B cell (primary cell): Measurements from ENCODE around the gene SLC4A5. TPM values are rescaled to one million over a fixed set of nuclear protein-coding genes. Genes with fewer than 3 reads are reported as not detected.

Source experiments
- ATAC-seq: fragments of 200-7000 bp; cut with Tn5 transposase; one replicate; pipeline ENCODE4 v1.10.0; 2021; ENCODE audit warnings: low read depth, mild to moderate bottlenecking, moderate number of reproducible peaks, moderate library complexity
- CTCF ChIA-PET: fragments of 350-600 bp; sonication (Branson Sonifier 250); formaldehyde crosslinking; loops from one replicate; lab custom pipeline; 2021; ENCODE audit warnings: antibody characterized with exemption, inconsistent platforms; lab: Charles Lee
- POLR2A ChIA-PET: fragments of 350-600 bp; sonication (Branson Sonifier 250); formaldehyde crosslinking; loops from one replicate; lab custom pipeline; 2021; ENCODE audit warnings: antibody characterized with exemption; lab: Charles Lee
- DNase-seq: peaks from one replicate; pipeline ENCODE4 v3.0.0; 2013
- H2AFZ ChIP-seq: 2 replicates; pipeline ENCODE4 v1.6.1; 2012; ENCODE audit warnings: mild to moderate bottlenecking, low read depth, low read length; ENCODE audit not compliant: insufficient read depth, poor library complexity, severe bottlenecking
- H3K27ac ChIP-seq, 2 donors: 1 replicate in 1 of 2; 2 replicates in 1 of 2; pipeline ENCODE4 v1.5.1; 2012 to 2013; ENCODE audit warnings: low read length in 2 of 2, mild to moderate bottlenecking in 2 of 2, moderate library complexity in 1 of 2
- H3K27me3 ChIP-seq, 4 experiments: fragments of 200-600 bp in 1 of 4; sonication (generic) in 1 of 4; replicated peaks in 1 of 4; 1 replicate in 2 of 4; 2 replicates in 2 of 4; pipeline versions ENCODE4 v1.6.1 to v1.7.0; 2013 to 2016; ENCODE audit warnings: low read length in 3 of 4, mild to moderate bottlenecking in 2 of 4, mixed read lengths in 1 of 4, moderate library complexity in 1 of 4; ENCODE audit not compliant: insufficient read depth in 4 of 4, control insufficient read depth in 3 of 4; ENCODE audit errors: control extremely low read depth in 1 of 4
- H3K36me3 ChIP-seq, 2 experiments: replicated peaks in 1 of 2; 1 replicate in 1 of 2; 2 replicates in 1 of 2; pipeline versions ENCODE4 v1.6.1 to v1.7.1; 2013; ENCODE audit warnings: low read length in 1 of 2; ENCODE audit not compliant: insufficient read depth in 2 of 2, control insufficient read depth in 1 of 2; ENCODE audit errors: control extremely low read depth in 1 of 2, extremely low read depth in 1 of 2
- H3K4me1 ChIP-seq, 2 donors: fragments of 200-600 bp in 1 of 2; sonication (generic) in 1 of 2; 1 replicate in 1 of 2; 2 replicates in 1 of 2; pipeline versions ENCODE4 v1.5.1 to v1.6.1; 2013 to 2017; ENCODE audit warnings: low read length in 2 of 2; ENCODE audit not compliant: control insufficient read depth in 2 of 2, insufficient read depth in 2 of 2
- H3K4me2 ChIP-seq: replicated peaks from 2 replicates; pipeline ENCODE3; 2012; ENCODE audit warnings: mild to moderate bottlenecking, low read depth, low read length; ENCODE audit not compliant: poor library complexity, severe bottlenecking
- H3K4me3 ChIP-seq, 5 experiments: fragments of 200-600 bp in 1 of 5; sonication (generic) in 1 of 5; 1 replicate in 3 of 5; 2 replicates in 2 of 5; pipeline versions ENCODE4 v1.5.1 to v1.7.0; 2011 to 2016; ENCODE audit warnings: low read length in 4 of 5, mild to moderate bottlenecking in 4 of 5, low read depth in 2 of 5, control low read depth in 1 of 5, moderate library complexity in 1 of 5; ENCODE audit not compliant: insufficient read depth in 1 of 5; ENCODE audit errors: control extremely low read depth in 1 of 5, extremely low read depth in 1 of 5
- H3K79me2 ChIP-seq: fragments of 200-600 bp; sonication (generic); one replicate; pipeline ENCODE4 v1.6.0; 2016; ENCODE audit warnings: low read length; ENCODE audit not compliant: control insufficient read depth, insufficient read depth
- H3K9ac ChIP-seq: fragments of 200-600 bp; sonication (generic); 2 replicates; pipeline ENCODE4 v1.6.1; 2017; ENCODE audit warnings: mild to moderate bottlenecking, low read length, moderate library complexity
- H3K9me3 ChIP-seq, 3 donors: one replicate each; pipeline versions ENCODE4 v1.6.1 to v1.7.1; 2013; ENCODE audit warnings: low read length in 2 of 3; ENCODE audit not compliant: control insufficient read depth in 2 of 3, insufficient read depth in 1 of 3; ENCODE audit errors: control extremely low read depth in 1 of 3
- H4K20me1 ChIP-seq: 2 replicates; pipeline ENCODE4 v1.6.0; 2012; ENCODE audit warnings: mild to moderate bottlenecking, low read length; ENCODE audit not compliant: insufficient read depth, control insufficient read depth, poor library complexity, severe bottlenecking
- H3K27ac Mint-ChIP-seq: one replicate; pipeline ENCODE4 v1.8.0; 2021; ENCODE audit warnings: mixed read lengths
- H3K27me3 Mint-ChIP-seq: one replicate; pipeline ENCODE4 v1.8.0; 2021; ENCODE audit warnings: mixed read lengths
- H3K4me1 Mint-ChIP-seq: one replicate; pipeline ENCODE4 v1.8.0; 2021; ENCODE audit warnings: mixed read lengths
- H3K4me3 Mint-ChIP-seq: one replicate; pipeline ENCODE4 v1.8.0; 2021; ENCODE audit warnings: mixed read lengths
- H3K9me3 Mint-ChIP-seq: one replicate; pipeline ENCODE4 v1.8.0; 2022; ENCODE audit warnings: mixed read lengths; ENCODE audit not compliant: insufficient read depth
- CTCF ChIP-seq: fragments of 200-600 bp; IDR thresholded peaks from one replicate; pipeline ENCODE4 v1.8.0; 2022; ENCODE audit warnings: antibody characterized with exemption, mild to moderate bottlenecking
- EZH2 ChIP-seq: IDR thresholded peaks from 2 replicates; pipeline ENCODE4 v1.6.1; 2012; ENCODE audit warnings: borderline replicate concordance, low read depth, mild to moderate bottlenecking, moderate library complexity, low read length; ENCODE audit not compliant: insufficient read depth, poor library complexity, severe bottlenecking
- WGBS: methylation state at CpG from one replicate; pipeline ENCODE4 v1.1.5; 2013; ENCODE audit warnings: missing lambda C conversion rate; ENCODE audit not compliant: insufficient coverage; 5-methylcytosine and 5-hydroxymethylcytosine counted together
- intact Hi-C: fragments of 100-400 bp; cut with micrococcal nuclease; formaldehyde crosslinking; loops from one replicate; pipeline ENCODE4 v1.10.0; 2022
- polyA plus RNA-seq: library from polyadenylated mRNA; depleted of rRNA; stranded (reverse); fragments of >200 nt; gene quantifications from 2 replicates; pipeline ENCODE4 v1.2.3, GENCODE V29; 2012
- total RNA-seq, 2 donors: library from RNA; stranded (reverse); fragments of 120-200 nt in 1 of 2; gene quantifications; 1 replicate in 1 of 2; 2 replicates in 1 of 2; pipeline versions ENCODE4 v1.2.3 to v1.2.4, GENCODE V29; 2013 to 2022

SLC4A5 gene
- total and polyA plus RNA-seq, 2 donors (not counting 1 experiment from before 2014, with no cell fraction given): 3.3 to 9.7 TPM

GRCh38 chr2:74201196-74201595 lies 142.0 kb downstream of the SLC4A5 start:
- 86% methylated on average over 1 of the region's 3 CpGs for WGBS
- H3K9me3 Mint-ChIP-seq: no peaks in the 10 kb centered on the region
- POLR2A ChIA-PET: interaction anchor here (0.7 to 7.2 kb wide), 3 partner anchors 21 to 1105 kb away, joined by 3 to 120 read pairs (median 3); partner anchors contain the start of gene MOB1A
- DNase-seq: no peak
- H4K20me1 ChIP-seq: no peaks in the 10 kb centered on the region
- CTCF ChIA-PET: interaction anchor here (0.8 to 5.3 kb wide), 3 partner anchors 15 to 31 kb away, joined by 4 to 132 read pairs (median 4); partner anchors contain the start of gene MOB1A
- H3K27me3 Mint-ChIP-seq: no peaks in the 10 kb centered on the region
- ATAC-seq: no peak
- H3K27ac ChIP-seq: no peak overlapping the region
- no peaks in the 10 kb centered on the region for H3K9me3 ChIP-seq
- H3K4me3 Mint-ChIP-seq: no peak overlapping the region
- H3K4me1 ChIP-seq: peaks cover 24 to 36% of the 10 kb centered on the region in 2 donors
- no peak overlapping the region for H3K4me3 ChIP-seq
- peaks cover 66% of the 10 kb centered on the region for H3K79me2 ChIP-seq
- no peak overlapping the region for H3K27ac Mint-ChIP-seq
- H3K4me1 Mint-ChIP-seq: peaks cover 41% of the 10 kb centered on the region
- intact Hi-C loops: no loop called here
- no peak overlapping the region for H2AFZ ChIP-seq
- H3K27me3 ChIP-seq: no peaks in the 10 kb centered on the region
- no peak overlapping the region for H3K4me2 ChIP-seq
- no peaks in the 10 kb centered on the region for H3K36me3 ChIP-seq
- H3K9ac ChIP-seq: no peak overlapping the region
- TF ChIP-seq CTCF (no peak), EZH2 (no peak)

GRCh38 chr2:74199871-74200305 lies 143.3 kb downstream of the SLC4A5 start:
- intact Hi-C loops: loop anchor here (1.0 to 2.0 kb wide), 5 partner anchors 14 to 371 kb away; partner anchors contain the start of genes C2orf81, MOB1A and WDR54
- DNase-seq: no peak
- H3K27me3 Mint-ChIP-seq: no peaks in the 10 kb centered on the region

More at GRCh38 chr2:74199871-74200305, 143.3 kb downstream of the SLC4A5 start:
- Histone ChIP-seq H3K4me2 (peak overlapping the region; percentile 96), H3K36me3 (no peaks in the 10 kb centered on the region), H3K27ac (peak overlapping the region in 1 of 2 donors; percentile 96), H3K9ac (peak overlapping the region; percentile 81), H2AFZ (peak overlapping the region; percentile 89), H3K9me3 (no peaks in the 10 kb centered on the region), H4K20me1 (no peaks in the 10 kb centered on the region), H3K79me2 (peaks cover 54% of the 10 kb centered on the region), H3K27me3 (no peaks in the 10 kb centered on the region), H3K4me1 (peaks cover 14 to 23% of the 10 kb centered on the region in 2 donors), H3K4me3 (peak overlapping the region; percentile 3 to 79 (median 74))
- Mint-ChIP-seq H3K9me3 (no peaks in the 10 kb centered on the region), H3K4me1 (peaks cover 29% of the 10 kb centered on the region), H3K27ac (peak overlapping the region; percentile 85), H3K4me3 (peak overlapping the region; percentile 98)
- 60% methylated on average over 5 of the region's 8 CpGs for WGBS
- TF ChIP-seq EZH2 (no peak), CTCF (no peak)
- ChIA-PET POLR2A (interaction anchor here (0.7 to 7.2 kb wide), 2 partner anchors 20 to 135 kb away, joined by 5 to 120 read pairs; partner anchors contain the start of gene MOB1A), CTCF (interaction anchor here (0.6 to 5.3 kb wide), 14 partner anchors 8 to 454 kb away, joined by 3 to 132 read pairs (median 5); partner anchors contain the start of genes BOLA3 and MOB1A)
- ATAC-seq: no peak
